GM12892 (cell line): ENCODE data around the gene LIFR.

Experiments used
- POLR2A ChIP-seq: IDR thresholded peaks from 2 replicates; pipeline ENCODE4 v1.6.1; 2011; ENCODE audit warnings: low read depth, low read length, control low read depth
- POLR2AphosphoS5 ChIP-seq: IDR thresholded peaks from 2 replicates; pipeline ENCODE4 v1.6.1; 2011; ENCODE audit warnings: low read depth, low read length, control low read depth
- TAF1 ChIP-seq: IDR thresholded peaks from 2 replicates; pipeline ENCODE4 v1.6.1; 2011; ENCODE audit warnings: low read depth, mild to moderate bottlenecking, control low read depth, low read length, borderline replicate concordance

- no peak for TF ChIP-seq POLR2A
- no peak for TF ChIP-seq POLR2AphosphoS5
- no peak for TF ChIP-seq TAF1
Observed at GRCh38 chr5:38456657-38457399, 99.6 kb downstream of the LIFR start.
